ENCODE data around the gene NR2F1. TPM values are rescaled to one million over a fixed set of nuclear protein-coding genes. Genes with fewer than 3 reads are reported as not detected.

NR2F1 gene
- total RNA-seq, 3 donors from 2014 or later (not counting 1 experiment from before 2014, with no cell fraction given) = not detected

GRCh38 chr5:93606382-93606752 is 23.3 kb downstream of the NR2F1 start:
- intact Hi-C loops (cut with micrococcal nuclease) = loop anchor here (2.0 to 10.0 kb wide), 2 partner anchors 26 to 308 kb away; partner anchors contain the start of gene NR2F1-AS1
- H3K4me1 Mint-ChIP-seq = peaks cover 5 to 16% of the 10 kb centered on the region in 2 donors
- H3K4me1 ChIP-seq (ENCODE audit: control insufficient read depth, insufficient read depth, low read length) = peaks cover 7% of the 10 kb centered on the region

GRCh38 chr5:93607367-93608258 is 24.6 kb downstream of the NR2F1 start:
- WGBS (ENCODE audit: insufficient coverage) = 11% methylated on average over 17 of the region's 19 CpGs
- Histone ChIP-seq H3K27ac (ENCODE audit: low read length) (no peak overlapping the region), H3K36me3 (ENCODE audit: control insufficient read depth, insufficient read depth, low read length) (no peaks in the 10 kb centered on the region), H3K9me3 (ENCODE audit: control insufficient read depth, insufficient read depth, low read length) (no peaks in the 10 kb centered on the region), H3K27me3 (ENCODE audit: control insufficient read depth, insufficient read depth, low read length) (peaks cover 88% of the 10 kb centered on the region), H3K4me3 (ENCODE audit: low read length) (no peak overlapping the region), H3K4me1 (ENCODE audit: control insufficient read depth, insufficient read depth, low read length) (peaks cover 7% of the 10 kb centered on the region)
- ATAC-seq (peak; percentile 75 to 80 (median 76)), DNase-seq (peak in 1 of 2 donors; percentile 73)
- peak; percentile 43 for TF ChIP-seq CTCF (IDR thresholded peaks at IDR 0.05)
- Mint-ChIP-seq H3K4me3 (no peak overlapping the region), H3K36me3 (peaks cover 15% of the 10 kb centered on the region), H3K4me1 (peaks cover 12 to 26% of the 10 kb centered on the region in 2 donors), H3K9me3 (no peaks in the 10 kb centered on the region), H3K27ac (no peak overlapping the region), H3K27me3 (ENCODE audit: low read depth in 2 of 2) (peaks cover 70 to 83% of the 10 kb centered on the region in 2 donors)
- intact Hi-C loops (cut with micrococcal nuclease) = loop anchor here (1.0 to 10.0 kb wide), 3 partner anchors 27 to 307 kb away; partner anchors contain the start of gene NR2F1-AS1

More at GRCh38 chr5:93606382-93606752, 23.3 kb downstream of the NR2F1 start:
- H3K4me3 Mint-ChIP-seq = no peak overlapping the region
- H3K36me3 ChIP-seq (ENCODE audit: control insufficient read depth, insufficient read depth, low read length) = no peaks in the 10 kb centered on the region
- peaks cover 58 to 80% of the 10 kb centered on the region in 2 donors for H3K27me3 Mint-ChIP-seq (ENCODE audit: low read depth in 2 of 2)
- no peak overlapping the region for H3K27ac ChIP-seq (ENCODE audit: low read length)
- H3K4me3 ChIP-seq (ENCODE audit: low read length) = no peak overlapping the region
- H3K27me3 ChIP-seq (ENCODE audit: control insufficient read depth, insufficient read depth, low read length) = peaks cover 88% of the 10 kb centered on the region
- H3K27ac Mint-ChIP-seq = no peak overlapping the region
- TF ChIP-seq CTCF (IDR thresholded peaks at IDR 0.05) = no peak
- no peak for DNase-seq
- no peak for ATAC-seq
- no peaks in the 10 kb centered on the region for H3K9me3 Mint-ChIP-seq
- peaks cover 15% of the 10 kb centered on the region for H3K36me3 Mint-ChIP-seq
- no peaks in the 10 kb centered on the region for H3K9me3 ChIP-seq (ENCODE audit: control insufficient read depth, insufficient read depth, low read length)

GRCh38 chr5:93608855-93609254 is 25.8 kb downstream of the NR2F1 start:
- H3K4me3 Mint-ChIP-seq = no peak overlapping the region
- H3K27me3 Mint-ChIP-seq (ENCODE audit: low read depth in 2 of 2) = peaks cover 80 to 82% of the 10 kb centered on the region in 2 donors
- intact Hi-C loops (cut with micrococcal nuclease) = loop anchor here (1.0 to 10.0 kb wide), 2 partner anchors 192 to 306 kb away; no protein-coding TSS in a partner anchor
- peaks cover 15 to 21% of the 10 kb centered on the region in 2 donors for H3K4me1 Mint-ChIP-seq
- DNase-seq (no peak), ATAC-seq (no peak)
- Histone ChIP-seq H3K9me3 (ENCODE audit: control insufficient read depth, insufficient read depth, low read length) (no peaks in the 10 kb centered on the region), H3K4me3 (ENCODE audit: low read length) (no peak overlapping the region), H3K36me3 (ENCODE audit: control insufficient read depth, insufficient read depth, low read length) (no peaks in the 10 kb centered on the region), H3K4me1 (ENCODE audit: control insufficient read depth, insufficient read depth, low read length) (peaks cover 5% of the 10 kb centered on the region), H3K27me3 (ENCODE audit: control insufficient read depth, insufficient read depth, low read length) (peaks cover 90% of the 10 kb centered on the region), H3K27ac (ENCODE audit: low read length) (no peak overlapping the region)
- H3K9me3 Mint-ChIP-seq = no peaks in the 10 kb centered on the region
- no peak overlapping the region for H3K27ac Mint-ChIP-seq
- 18% methylated on average over 3 of the region's 4 CpGs for WGBS (ENCODE audit: insufficient coverage)
- TF ChIP-seq CTCF (IDR thresholded peaks at IDR 0.05) = no peak
- peaks cover 15% of the 10 kb centered on the region for H3K36me3 Mint-ChIP-seq

Measured in natural killer cell (primary cell).